Measurements from ENCODE around the gene CCL27. TPM values are rescaled to one million over a fixed set of nuclear protein-coding genes. Genes with fewer than 3 reads are reported as not detected.

The CCL27 gene
- total and polyA plus RNA-seq, 2 of the 8 experiments (the other 6 are each of a cell fraction or from before 2014, with no cell fraction given), result 0.42 TPM; not detected in 1

DNA sequence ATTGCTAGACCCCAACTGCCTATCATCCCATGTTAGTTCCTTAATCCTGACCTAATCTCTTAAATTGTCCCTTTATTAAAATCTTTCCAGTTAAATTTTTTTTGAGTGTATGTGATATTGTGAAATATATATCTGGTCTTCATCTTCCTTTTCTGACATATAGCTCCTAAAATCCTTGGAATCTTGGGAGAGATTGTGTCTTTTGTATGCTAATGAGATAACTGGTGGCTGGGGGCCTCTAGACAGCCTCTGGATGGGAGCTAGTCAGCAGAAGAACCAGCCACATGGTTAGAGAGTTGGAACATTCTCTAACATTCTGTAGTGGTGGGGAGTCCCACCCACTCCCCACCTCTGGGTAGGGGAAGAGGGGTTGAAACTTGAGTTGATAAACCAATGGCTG is 32.4 kb upstream of the CCL27 start:
- POLR2A ChIA-PET (ENCODE audit: partially characterized antibody), result no interaction called here
- CTCF ChIA-PET (ENCODE audit: partially characterized antibody), result interaction anchor here (2.1 kb wide), 1 partner anchor 20 kb away, joined by 9 read pairs; no protein-coding TSS in a partner anchor
- TF ChIP-seq SAP30 (IDR thresholded peaks at IDR 0.05; ENCODE audit: insufficient read depth, insufficient replicate concordance, low read length) (no peak), POU5F1 (IDR thresholded peaks at IDR 0.05; ENCODE audit: low read depth, low read length) (no peak), TAF1 (IDR thresholded peaks at IDR 0.05; ENCODE audit: low read depth, low read length) (no peak), KDM1A (IDR thresholded peaks at IDR 0.05; ENCODE audit: borderline replicate concordance, low read length) (no peak), NANOG (IDR thresholded peaks at IDR 0.05; ENCODE audit: insufficient read depth, low read depth, low read length, poor library complexity, severe bottlenecking) (no peak), CEBPB (IDR thresholded peaks at IDR 0.05; ENCODE audit: low read depth, low read length) (no peak), CHD1 (IDR thresholded peaks at IDR 0.05; ENCODE audit: low read depth, low read length) (no peak), TCF12 (IDR thresholded peaks at IDR 0.05; ENCODE audit: low read depth, low read length) (no peak)

More for the DNA sequence above, 32.4 kb upstream of the CCL27 start:
- DNase-seq (ENCODE audit: low read depth in 1 of 2, low spot score in 2 of 2), result no peak
- H3K18ac ChIP-seq (ENCODE audit: extremely low read depth, low read length), result no peak overlapping the region
- no peak overlapping the region for H3K14ac ChIP-seq (ENCODE audit: insufficient read length)
- no peak overlapping the region for H3K56ac ChIP-seq (replicated peaks; ENCODE audit: insufficient read length, low read depth, low read length)
- H2BK20ac ChIP-seq (ENCODE audit: low read length), result no peak overlapping the region
- H3K23ac ChIP-seq (ENCODE audit: insufficient read length), result no peak overlapping the region
- no peak overlapping the region for H3K27ac ChIP-seq (ENCODE audit: low read depth, low read length)
- no peaks in the 10 kb centered on the region; the same call in 1 of the 2 replicates for H3K23me2 ChIP-seq (ENCODE audit: low read depth, low read length)
- H4K8ac ChIP-seq (ENCODE audit: extremely low read depth, insufficient read depth, low read length), result no peak overlapping the region
- H3K9me3 ChIP-seq (ENCODE audit: insufficient read depth in 2 of 2, low read depth in 1 of 2, low read length in 1 of 2), result no peaks in the 10 kb centered on the region
- H3K9ac ChIP-seq (replicated peaks in 1 of 4; ENCODE audit: extremely low read depth in 1 of 4, low read depth in 3 of 4, low read length in 3 of 4), result no peak overlapping the region
- H4K5ac ChIP-seq (ENCODE audit: insufficient read length, low read depth, low read length), result no peak overlapping the region
- H2AFZ ChIP-seq (ENCODE audit: low read length), result no peak overlapping the region
- no peak overlapping the region for H2BK15ac ChIP-seq (ENCODE audit: low read length)
- H3K4me1 ChIP-seq (replicated peaks in 1 of 4; ENCODE audit: control insufficient read depth in 3 of 4, insufficient read depth in 4 of 4, low read length in 3 of 4), result no peaks in the 10 kb centered on the region; a peak in 1 of 7 replicates
- H3K79me1 ChIP-seq (ENCODE audit: low read depth, low read length), result no peaks in the 10 kb centered on the region
- H2BK12ac ChIP-seq (ENCODE audit: low read depth, low read length), result no peak overlapping the region
- H3K36me3 ChIP-seq (ENCODE audit: control insufficient read depth in 2 of 4, insufficient read depth in 4 of 4, low read length in 3 of 4), result no peaks in the 10 kb centered on the region
- H3K4ac ChIP-seq (replicated peaks; ENCODE audit: insufficient read length, low read depth, low read length), result no peak overlapping the region
- H2BK5ac ChIP-seq (ENCODE audit: low read depth, low read length), result no peak overlapping the region
- no peak overlapping the region for H3K4me3 ChIP-seq (ENCODE audit: extremely low read depth in 1 of 4, insufficient read depth in 2 of 4, low read depth in 3 of 4, low read length in 4 of 4)
- H3K79me2 ChIP-seq (ENCODE audit: control insufficient read depth in 1 of 2, insufficient read depth in 2 of 2, low read length in 2 of 2), result no peaks in the 10 kb centered on the region
- no peak overlapping the region for H4K91ac ChIP-seq (replicated peaks; ENCODE audit: insufficient read length, low read length)
- H2AK5ac ChIP-seq (ENCODE audit: low read depth, low read length), result no peak overlapping the region
- no peaks in the 10 kb centered on the region for H4K20me1 ChIP-seq (replicated peaks in 1 of 2; ENCODE audit: control insufficient read depth in 1 of 2, insufficient read depth in 2 of 2, low read length in 2 of 2)
- no peak for FAIRE-seq
- H3K4me2 ChIP-seq (ENCODE audit: insufficient read depth in 1 of 2, low read depth in 2 of 2, low read length in 2 of 2), result no peak overlapping the region
- peaks cover 0 to 10% (median 4%) of the 10 kb centered on the region in 4 experiments; a peak in 4 of 7 replicates for H3K27me3 ChIP-seq (replicated peaks in 1 of 4; ENCODE audit: control insufficient read depth in 3 of 4, extremely low read depth in 1 of 4, insufficient read depth in 3 of 4, low read length in 3 of 4)
- no peak overlapping the region for H2BK120ac ChIP-seq (replicated peaks; ENCODE audit: low read depth, low read length)

Measured in H1 (cell line).